GM19238 (cell line): Measurements from ENCODE around the gene RNGTT.
"Not testable (repeated sequence)": the region's sequence is repeated elsewhere in the genome, so short reads cannot be mapped to it uniquely, and the experiment has no call there.

ENCODE experiments used
- DNase-seq: peaks from one replicate; pipeline ENCODE4 v3.0.0; 2011; ENCODE audit warnings: low spot score; ENCODE audit not compliant: insufficient read length

The RNGTT gene

DNA sequence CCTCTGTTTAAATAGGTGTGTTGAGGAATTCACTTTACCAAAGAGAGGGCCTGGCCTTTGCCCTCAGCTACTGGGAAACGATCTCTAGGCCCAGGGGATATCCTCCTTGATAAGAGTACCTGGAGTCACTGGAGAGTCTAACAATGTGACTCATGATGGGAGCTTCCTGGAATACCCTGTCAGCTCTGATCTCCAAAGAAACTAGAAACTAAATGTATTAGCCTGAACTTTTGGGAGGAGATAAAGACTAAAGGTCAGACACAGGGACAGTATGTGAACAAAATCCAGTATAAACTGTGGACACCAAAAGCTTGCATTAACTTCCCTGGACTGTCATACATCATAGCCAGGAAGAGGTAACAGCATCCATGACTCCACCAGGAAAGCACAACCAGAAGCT, 148.5 kb downstream of the RNGTT start:
- DNase-seq: no peak

DNA sequence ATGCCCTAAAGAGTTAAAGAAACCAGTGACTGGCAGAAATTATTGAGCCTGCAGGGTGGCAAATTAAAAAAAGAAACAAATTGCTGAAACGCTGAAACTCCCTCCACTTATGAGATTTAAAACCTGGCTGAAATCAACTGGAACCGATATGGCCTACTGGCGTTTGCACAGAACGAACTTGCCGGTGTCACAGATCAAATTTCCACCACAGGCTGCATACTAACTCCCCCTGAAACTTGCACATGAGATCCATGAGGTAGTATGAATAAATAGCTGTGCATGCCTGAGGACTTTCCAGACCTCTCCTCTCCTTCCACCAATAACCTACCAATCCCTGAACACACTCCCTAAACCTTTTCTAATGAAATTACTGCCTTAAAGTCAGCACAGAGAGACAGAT, 150.4 kb downstream of the RNGTT start:
- DNase-seq: no peak

DNA sequence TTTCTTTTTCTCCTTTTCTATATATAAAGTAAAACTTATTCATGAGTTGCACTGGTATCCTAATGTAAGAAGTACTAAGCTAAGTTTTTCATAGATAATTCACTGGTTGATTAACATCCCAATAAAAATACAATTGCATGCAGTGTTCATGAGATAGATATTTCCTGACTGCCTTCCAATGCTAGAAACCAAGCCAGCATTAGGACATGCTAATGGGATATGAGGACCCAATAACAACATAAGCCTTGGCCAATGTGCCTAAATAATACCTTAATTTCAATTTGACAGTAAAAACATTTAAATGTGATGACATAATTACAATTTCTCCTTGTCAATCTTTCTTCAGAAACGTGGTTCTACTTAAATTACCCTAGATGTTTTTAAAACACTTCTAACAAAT, 152.7 kb downstream of the RNGTT start:
- DNase-seq: no peak

DNA sequence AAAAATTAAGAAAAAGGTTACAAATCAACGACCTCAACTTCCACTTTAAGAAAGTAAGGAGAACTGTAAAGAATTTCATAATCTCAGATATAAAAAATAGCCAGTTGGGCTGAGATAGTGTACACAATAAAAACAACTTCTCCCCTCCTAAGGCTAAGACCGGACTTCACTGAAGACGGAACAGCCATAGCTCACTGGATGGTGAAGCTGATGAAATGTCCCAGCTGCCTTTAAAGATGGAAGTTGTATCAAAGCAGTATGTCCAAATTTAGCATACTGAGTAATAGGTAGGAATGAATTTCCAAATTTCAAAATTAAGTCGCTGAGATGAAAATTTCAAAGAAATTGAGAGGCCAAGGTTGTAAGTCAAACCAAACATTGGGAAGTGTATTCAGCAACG, 153.3 kb downstream of the RNGTT start:
- no peak for DNase-seq

DNA sequence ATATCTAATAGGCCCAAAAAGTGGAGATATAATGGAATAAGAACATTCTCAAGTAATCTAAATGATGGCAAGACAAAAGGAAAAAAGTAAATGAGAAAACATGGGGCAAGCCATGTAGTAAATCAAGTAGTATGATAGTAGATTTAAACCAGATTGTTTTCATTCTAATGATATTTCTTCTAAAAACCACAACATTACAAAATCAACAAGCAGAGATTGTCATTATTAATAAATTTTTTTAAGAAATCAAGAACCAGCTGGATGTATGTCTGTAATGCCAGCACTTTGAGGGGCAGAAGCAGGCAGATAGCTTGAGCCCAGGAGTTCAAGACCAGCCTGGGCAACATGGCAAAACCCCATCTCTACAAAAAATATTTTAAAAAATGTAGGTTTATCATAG, 155.0 kb downstream of the RNGTT start:
- DNase-seq: no peak

DNA sequence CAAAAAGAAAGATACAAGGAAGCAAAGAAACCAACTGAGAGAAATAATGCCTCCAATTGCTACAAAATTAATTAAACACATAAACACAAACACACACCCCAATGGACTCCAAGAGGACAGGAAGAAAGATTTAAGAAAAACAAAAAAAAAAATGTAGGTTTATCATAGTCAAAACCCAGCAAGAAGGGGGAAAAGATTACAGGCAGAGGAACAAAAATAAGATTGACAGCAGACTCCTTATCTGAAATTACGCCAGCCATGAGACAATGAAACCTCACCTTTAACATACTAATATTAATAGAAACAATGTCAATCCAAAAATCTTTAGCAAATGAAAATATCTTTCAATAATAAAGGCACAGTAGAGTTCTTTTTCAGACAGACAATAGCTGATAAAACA, 155.8 kb downstream of the RNGTT start:
- DNase-seq: no peak

DNA sequence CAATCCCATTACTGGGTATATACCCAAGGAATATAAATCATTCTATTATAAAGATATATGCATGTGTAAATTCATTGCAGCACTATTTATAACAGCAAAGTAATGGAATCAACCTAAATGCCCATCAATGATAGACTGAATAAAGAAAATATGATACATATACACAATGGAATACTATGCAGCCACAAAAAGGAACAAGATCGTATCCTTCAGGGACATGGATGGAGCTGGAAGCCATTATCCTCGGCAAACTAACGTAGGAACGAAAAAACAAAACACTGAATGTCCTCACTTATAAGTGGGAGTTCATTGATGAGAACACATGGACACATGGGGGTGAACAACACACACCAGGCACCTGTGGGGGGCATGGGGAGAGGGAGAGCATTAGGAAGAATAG, 156.7 kb downstream of the RNGTT start:
- DNase-seq: no peak

DNA sequence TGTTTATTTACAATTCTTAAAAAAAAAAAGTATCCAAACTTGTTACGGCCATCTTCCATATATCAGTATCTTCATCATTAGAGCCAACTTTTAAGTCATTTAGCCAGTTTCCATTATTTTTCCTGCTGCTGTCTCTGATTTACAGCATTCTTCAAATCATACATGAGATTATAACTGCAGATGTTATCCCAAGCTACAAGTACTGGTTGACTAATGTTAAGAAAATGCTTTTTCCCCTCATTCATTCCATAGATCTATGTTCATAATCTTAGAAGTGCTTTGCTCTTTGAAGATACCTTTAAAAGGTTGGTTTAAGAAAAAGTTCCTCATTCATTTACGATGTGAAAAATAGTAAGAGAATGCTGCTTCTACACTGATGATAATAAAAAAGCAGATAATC, 158.7 kb downstream of the RNGTT start:
- no peak for DNase-seq

DNA sequence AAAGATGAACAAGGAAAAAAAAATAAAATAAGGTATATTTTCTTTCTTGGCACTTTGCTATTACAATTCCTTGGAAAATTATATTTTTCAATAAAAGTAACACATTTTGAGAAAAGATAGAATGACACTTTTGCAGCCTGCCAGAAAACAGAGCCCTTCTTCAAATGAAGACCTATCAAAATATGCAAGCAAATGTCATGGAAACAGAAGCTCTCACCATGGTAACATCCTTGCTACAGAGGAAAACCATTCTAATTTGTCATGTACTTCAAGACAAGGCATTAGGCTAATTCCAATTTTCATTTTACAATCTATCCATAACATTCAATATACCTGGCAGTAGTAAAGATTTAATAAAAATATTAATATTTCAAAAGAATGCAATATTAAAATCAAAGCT, 177.9 kb downstream of the RNGTT start:
- DNase-seq: no peak

DNA sequence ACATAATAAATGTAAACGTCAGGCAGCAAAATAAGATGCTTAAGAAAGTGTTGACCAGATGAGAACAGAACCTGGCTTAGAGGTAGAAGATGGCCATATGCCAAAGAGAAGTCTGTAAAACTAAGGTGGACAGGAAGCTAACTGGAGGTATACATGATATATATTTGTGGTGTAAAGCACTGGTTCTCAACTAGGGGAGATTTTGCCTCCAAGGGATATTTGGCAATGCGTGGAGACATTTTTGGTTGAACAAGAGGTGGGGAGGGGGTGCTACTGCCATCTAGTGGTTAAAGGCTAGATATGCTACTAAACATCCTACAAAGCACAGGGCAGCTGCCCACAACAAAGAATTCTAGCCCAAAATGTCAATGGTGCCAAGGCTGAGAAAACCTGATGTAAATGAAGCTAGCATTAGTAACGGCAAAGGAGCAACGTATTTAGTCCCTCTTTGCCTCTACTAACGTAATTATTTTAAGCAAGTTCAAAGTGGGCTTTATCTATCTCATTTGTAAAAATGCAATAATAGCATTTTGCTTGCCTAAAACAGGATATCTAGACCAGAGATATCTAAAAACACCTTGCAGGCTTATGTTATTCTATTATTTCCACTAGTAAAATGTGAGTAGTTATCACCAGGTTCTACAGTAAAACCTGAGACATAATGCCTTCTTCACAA, 182.6 kb downstream of the RNGTT start:
- peak; percentile 2 for DNase-seq

DNA sequence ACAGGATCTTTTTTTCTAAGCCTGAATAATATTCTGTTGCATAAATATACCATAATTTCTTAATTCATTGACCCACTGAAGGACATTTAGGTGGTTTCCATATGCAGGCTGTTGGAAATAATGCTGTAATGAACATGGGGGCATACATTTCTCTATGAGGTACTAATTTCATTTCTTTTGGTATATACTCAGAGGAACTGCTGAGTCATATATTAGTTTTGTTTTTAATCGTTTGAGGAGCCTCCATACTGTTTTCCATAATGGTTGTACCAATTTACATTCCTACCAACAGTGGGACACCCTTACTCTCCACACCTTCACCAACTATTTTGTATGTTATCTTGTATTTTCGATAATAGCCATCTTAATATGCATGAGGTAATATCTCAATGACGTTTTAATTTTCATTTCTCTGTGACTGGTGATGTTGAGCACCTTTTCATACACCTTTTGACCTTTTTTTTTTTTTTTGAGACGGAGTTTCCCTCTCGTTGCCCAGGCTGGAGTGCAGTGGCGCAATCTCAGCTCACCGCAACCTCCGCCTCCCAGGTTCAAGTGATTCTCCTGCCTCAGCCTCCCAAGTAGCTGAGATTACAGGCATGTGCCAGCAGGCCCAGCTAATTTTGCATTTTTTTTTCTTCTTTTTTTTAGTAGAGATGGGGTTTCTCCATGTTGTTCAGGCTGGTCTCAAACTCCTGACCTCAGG, 187.4 kb downstream of the RNGTT start:
- DNase-seq: no peak

DNA sequence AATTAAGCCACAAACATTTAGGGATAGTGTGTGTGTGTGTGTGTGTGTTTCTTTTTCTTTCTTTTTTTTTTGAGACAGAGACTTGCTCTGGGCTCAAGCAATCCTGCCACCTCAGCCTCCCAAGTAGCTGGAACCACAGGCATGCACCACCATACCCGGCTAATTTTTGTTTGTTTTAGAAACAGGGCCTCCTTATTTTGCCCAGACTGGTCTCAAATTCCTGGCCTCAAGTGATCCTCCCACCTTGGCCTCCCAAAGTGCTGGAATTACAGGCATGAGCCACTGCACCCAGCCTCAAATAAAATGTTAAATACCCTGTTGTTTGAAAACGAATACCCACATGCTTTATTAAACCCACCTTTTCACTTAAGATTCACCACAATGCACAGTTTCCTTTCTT, 195.3 kb downstream of the RNGTT start:
- DNase-seq: not testable (repeated sequence)

DNA sequence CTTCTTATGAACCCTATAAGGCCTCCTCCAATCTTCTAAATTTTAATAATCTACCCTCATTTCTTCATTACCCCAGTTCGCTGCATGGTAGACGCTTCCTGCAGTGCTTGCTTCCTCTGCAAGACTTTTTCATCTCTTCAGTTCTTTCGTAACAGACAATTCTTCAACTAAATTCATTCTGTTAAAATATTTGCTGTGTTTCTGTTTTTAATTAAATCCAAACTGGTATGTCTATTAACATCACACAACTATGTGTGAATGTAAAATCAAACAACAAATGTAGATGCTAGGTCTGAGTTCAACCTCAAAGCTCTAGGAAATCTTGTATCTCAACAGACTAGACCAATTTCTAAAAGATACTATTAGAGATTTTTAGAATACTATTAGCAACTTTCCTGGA, 199.3 kb downstream of the RNGTT start:
- no peak for DNase-seq

DNA sequence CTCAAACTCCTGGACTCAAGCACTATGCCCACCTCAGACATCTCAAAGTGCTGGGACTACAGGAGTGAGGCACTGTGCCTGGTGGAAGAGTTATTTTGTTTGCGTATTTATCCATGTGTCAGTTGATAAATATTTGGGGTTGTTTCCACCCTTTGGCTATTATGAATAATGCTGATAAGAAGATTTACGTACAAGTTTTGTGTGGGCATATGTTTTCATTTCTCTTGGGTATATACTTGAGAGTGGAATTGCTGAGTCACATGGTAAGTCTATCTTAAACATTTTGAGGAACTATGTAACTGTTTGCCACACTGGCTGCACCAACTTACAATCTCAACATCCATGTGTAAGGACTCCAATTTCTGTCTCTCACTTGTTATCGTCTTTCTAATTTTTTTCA, 200.3 kb downstream of the RNGTT start:
- DNase-seq: no peak

DNA sequence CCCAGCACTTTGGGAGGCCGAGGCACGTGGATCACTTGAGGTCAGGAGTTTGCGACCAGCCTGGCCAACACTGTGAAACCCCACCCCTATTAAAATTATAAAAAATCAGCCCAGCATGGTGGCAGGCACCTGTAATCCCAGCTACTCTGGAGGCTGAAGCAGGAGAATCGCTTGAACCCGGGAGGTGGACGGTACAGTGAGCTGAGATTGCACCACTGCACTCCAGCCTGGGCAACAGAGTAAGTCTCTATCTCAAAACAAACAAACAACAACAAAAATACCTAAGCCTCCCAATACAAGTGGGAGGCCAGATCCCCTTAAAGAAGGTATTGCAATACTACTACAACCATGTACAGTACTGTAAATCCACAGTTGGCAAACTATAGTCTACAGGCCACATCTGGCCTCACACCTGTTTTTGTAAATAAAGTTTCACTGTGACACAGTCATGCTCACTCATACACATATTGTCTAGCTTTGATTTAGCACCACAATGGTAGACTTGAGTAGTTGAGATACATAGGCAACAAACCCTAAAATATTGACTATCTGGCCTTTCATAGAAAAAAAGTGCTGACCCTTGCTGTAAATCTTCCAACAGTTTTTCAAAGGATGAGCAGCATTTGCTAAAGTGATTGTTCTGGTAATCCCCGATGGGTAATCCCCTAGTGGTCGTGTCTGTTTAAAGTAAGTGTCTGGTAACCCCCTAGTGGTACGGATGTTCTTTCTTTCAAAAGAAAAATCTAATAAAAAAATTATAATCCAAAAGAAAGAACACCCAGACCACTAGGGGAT, 202.0 kb downstream of the RNGTT start:
- peak; percentile 1 for DNase-seq

DNA sequence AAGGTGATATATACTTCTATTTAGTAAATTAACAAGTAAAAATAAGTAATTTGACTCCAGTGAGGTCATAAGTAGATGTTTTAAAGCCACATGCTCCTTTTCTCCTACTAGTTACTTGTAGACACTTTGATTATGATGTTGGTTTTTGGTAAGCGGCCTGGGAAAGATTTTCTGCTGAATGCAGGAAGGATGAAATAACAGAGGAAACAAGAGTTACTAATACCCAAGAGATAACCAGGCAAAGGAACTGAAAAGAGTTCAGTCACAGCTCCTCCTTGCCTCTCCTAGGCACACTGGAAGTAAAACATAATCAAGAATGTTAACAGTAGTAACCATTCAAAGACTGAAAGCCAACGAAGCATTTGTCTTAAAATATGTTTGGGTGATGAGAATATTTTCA, 203.3 kb downstream of the RNGTT start:
- DNase-seq: no peak

DNA sequence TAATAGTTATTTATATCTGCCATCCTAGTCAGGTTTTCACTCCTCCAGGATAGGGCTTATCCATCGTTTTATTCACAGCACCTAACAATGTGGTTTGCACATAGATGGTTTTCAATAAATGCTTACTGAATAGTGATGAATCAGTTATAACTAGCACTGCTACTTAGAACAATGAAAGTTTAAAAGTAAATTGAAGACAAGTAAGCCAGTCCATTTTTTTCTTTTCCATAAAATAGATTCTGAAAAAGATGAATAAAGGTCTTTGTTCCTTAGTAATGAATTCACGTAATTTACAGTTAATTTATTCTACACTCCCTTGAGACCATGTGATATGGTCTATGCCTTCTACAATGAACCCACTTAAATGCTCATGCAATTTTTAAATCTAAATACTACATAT, 212.5 kb downstream of the RNGTT start:
- DNase-seq: no peak

DNA sequence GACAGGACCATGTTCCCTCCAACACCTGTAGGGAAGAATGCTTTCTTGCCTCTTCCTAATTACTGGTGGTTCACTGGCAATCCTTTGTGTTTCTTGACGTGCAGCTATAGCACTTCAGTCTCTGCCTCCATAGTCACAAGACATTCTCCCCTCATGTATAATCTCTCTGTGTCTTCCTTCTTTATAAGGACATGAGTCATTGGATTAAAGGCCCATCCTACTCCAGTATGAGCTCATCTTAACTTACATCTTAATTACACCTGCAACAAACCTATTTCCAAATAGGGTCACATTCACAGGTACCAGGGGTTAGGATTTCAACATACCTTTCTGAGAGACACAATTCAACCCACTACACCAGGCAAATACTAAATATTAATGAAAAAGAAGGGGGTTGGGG, 213.6 kb downstream of the RNGTT start:
- no peak for DNase-seq

DNA sequence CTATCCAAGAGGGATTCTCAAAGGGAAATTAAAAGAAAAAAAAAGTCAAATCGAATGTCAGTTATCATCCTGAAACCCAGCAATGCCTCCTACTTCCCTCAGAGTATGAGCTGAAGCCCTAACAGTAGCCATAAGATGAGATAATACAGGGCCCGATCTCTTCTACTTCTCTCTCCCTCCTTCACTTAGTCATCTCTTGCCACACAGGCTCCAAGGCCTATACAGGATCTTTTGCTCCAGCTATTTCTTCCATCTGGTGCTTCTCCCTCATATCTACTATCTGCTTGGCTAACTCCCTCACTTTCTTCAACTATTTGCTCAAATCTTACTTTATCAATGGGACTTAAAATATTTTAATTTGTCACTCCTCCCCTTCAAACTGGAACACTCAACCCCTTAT, 215.3 kb downstream of the RNGTT start:
- DNase-seq: no peak

DNA sequence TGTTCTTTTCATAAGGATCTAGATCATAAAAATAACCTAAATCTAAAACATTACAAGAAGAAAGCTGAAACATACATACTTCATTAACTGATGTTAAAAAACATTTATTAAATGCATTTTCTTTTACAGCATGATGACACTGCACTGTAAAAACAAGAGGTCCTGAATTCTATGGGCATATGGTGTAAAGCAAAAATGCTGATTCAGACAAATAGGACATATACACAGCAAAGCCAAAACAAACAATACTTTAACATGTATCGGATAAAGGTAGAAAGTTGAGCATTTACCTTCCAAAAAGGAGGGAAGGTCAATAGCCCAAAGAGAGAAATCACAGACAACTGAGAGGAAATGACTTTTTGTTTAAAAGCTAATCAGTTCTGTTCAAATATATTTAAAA, 221.5 kb downstream of the RNGTT start:
- no peak for DNase-seq

DNA sequence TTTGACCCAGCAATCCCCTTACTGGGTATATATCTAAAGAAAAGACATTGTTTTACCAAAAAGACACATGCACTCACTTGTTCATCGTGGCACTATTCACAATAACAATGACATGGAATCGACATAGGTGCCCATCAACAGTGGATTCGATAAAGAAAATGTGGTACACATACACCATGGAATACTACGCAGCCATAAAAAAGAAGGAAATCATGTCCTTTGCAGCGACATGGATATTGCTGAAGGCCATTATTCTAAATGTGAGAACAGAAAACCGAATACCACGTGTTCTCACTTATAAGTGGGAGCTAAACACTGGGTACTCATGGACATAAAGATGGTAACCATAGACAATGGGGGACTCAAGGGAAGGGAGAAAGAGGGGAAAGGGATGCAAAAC, 222.3 kb downstream of the RNGTT start:
- no peak for DNase-seq

DNA sequence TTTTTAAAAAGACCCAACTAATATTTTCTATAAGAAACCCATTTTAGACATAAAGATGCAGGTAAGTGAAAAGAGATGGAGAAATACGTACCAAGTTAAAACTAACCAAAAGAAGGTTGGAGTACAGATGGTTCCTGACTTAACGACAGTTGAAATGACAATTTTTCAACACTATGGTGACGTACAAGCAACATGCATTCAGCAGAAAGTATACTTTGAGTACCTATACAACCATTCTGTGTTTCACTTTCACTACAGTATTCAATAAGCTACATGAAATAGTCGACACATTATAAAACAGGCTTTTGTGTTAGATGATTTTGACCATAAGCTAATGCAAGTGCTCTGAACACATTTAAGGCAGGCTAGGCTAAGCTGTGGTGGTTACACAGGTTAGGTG, 228.9 kb downstream of the RNGTT start:
- DNase-seq: no peak

DNA sequence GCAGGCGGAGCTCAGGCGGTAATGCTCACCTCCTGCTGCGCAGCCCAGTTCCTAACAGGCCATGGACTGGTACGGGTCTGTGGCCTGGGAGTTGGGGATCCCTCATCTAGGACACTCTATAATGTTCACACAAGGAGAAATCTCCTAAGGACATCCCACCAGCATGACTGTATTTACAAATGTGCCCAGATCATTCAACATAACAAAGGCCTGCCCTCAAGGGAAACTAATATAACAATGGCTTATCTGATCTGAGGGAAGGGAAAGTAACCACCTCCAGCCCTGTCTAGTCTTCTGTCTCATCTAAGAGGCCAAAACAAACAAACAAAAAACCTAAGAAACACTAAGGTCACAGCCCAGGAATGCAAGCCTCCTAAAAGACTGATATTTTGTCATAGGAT, 232.8 kb downstream of the RNGTT start:
- DNase-seq: no peak
